Umbilical cord (tissue), 2 donors: Measurements from ENCODE around the gene PAK4. TPM values are rescaled to one million over a fixed set of nuclear protein-coding genes. Genes with fewer than 3 reads are reported as not detected.
A peak's percentile ranks its signal among the peaks of the same experiment; 100 is the strongest.
"Not testable (repeated sequence)": the region's sequence is repeated elsewhere in the genome, so short reads cannot be mapped to it uniquely, and the experiment has no call there.

Source experiments
- DNase-seq: peaks from one replicate; pipeline ENCODE4 v3.0.0-alpha.2; 2015; ENCODE audit warnings: low spot score
- total RNA-seq: library from RNA; depleted of rRNA; stranded (reverse); fragments of >200 nt; gene quantifications from one replicate; pipeline ENCODE4 v1.2.3, GENCODE V29; 2014; ENCODE audit warnings: low replicate concordance; ENCODE audit not compliant: insufficient read depth

Gene PAK4
- total RNA-seq, 1 donor from 2014 or later, result 1.2 TPM

GRCh38 chr19:39130337-39131254 lies 5.0 kb downstream of the PAK4 start:
- no peak for DNase-seq

GRCh38 chr19:39131255-39131755 lies 5.7 kb downstream of the PAK4 start:
- no peak for DNase-seq

- DNase-seq, result no peak
These were observed 6.9 kb downstream of the PAK4 start for GRCh38 chr19:39132344-39132969.

GRCh38 chr19:39133431-39134270 lies 8.1 kb downstream of the PAK4 start:
- DNase-seq, result no peak

- DNase-seq, result no peak
These were observed 10.1 kb downstream of the PAK4 start for GRCh38 chr19:39135701-39136100.

- DNase-seq, result no peak
These were observed 10.8 kb downstream of the PAK4 start for GRCh38 chr19:39136225-39136940.

- DNase-seq, result no peak
These were observed 11.5 kb downstream of the PAK4 start for GRCh38 chr19:39137131-39137530.

GRCh38 chr19:39138221-39139211 lies 12.9 kb downstream of the PAK4 start:
- no peak for DNase-seq

GRCh38 chr19:39139305-39139874 lies 13.8 kb downstream of the PAK4 start:
- no peak for DNase-seq

- peak; percentile 85 for DNase-seq
These were observed 14.4 kb downstream of the PAK4 start for GRCh38 chr19:39139971-39140453.

- DNase-seq, result no peak
These were observed 15.0 kb downstream of the PAK4 start for GRCh38 chr19:39140594-39140993.

GRCh38 chr19:39141929-39142328 lies 16.3 kb downstream of the PAK4 start:
- no peak for DNase-seq

- DNase-seq, result no peak
These were observed 17.0 kb downstream of the PAK4 start for GRCh38 chr19:39142630-39143029.

GRCh38 chr19:39143757-39144289 lies 18.2 kb downstream of the PAK4 start:
- not testable (repeated sequence) for DNase-seq

- peak; percentile 63 for DNase-seq
These were observed 18.9 kb downstream of the PAK4 start for GRCh38 chr19:39144290-39145071.

GRCh38 chr19:39145180-39145953 lies 19.8 kb downstream of the PAK4 start:
- DNase-seq, result peak; percentile 78

GRCh38 chr19:39146091-39146490 lies 20.5 kb downstream of the PAK4 start:
- DNase-seq, result no peak
